RWPE2 (cell line): ENCODE measurements around the gene PLAAT5.

Experiments used
- ATAC-seq: fragments of 200-7000 bp; cut with Tn5 transposase; 3 replicates; pipeline ENCODE4 v1.9.1; 2021; ENCODE audit warnings: low read depth
- DNase-seq: peaks from one replicate; pipeline ENCODE4 v3.0.0-alpha.2; 2020; ENCODE audit warnings: low spot score
- H3K27ac ChIP-seq: fragments of 450-650 bp; 2 replicates; pipeline ENCODE4 v1.5.1; 2017; ENCODE audit warnings: mild to moderate bottlenecking; ENCODE audit not compliant: poor library complexity, severe bottlenecking
- H3K27me3 ChIP-seq: fragments of 250-450 bp; sonication (Bioruptor Pico); 2 replicates; pipeline ENCODE4 v1.5.1; 2021; ENCODE audit warnings: mild to moderate bottlenecking, moderate library complexity; ENCODE audit not compliant: insufficient read depth, poor library complexity, severe bottlenecking
- H3K36me3 ChIP-seq: fragments of 250-450 bp; sonication (Bioruptor Pico); 2 replicates; pipeline ENCODE4 v1.5.1; 2020; ENCODE audit warnings: low read depth, mild to moderate bottlenecking, moderate library complexity
- H3K4me1 ChIP-seq: fragments of 250-450 bp; sonication (Bioruptor Pico); 2 replicates; pipeline ENCODE4 v1.5.1; 2021; ENCODE audit warnings: mild to moderate bottlenecking, moderate library complexity; ENCODE audit not compliant: insufficient read depth, poor library complexity, severe bottlenecking
- H3K4me3 ChIP-seq: fragments of 250-450 bp; sonication (Bioruptor Pico); 2 replicates; pipeline ENCODE4 v1.5.1; 2021; ENCODE audit warnings: mild to moderate bottlenecking, moderate library complexity; ENCODE audit not compliant: severe bottlenecking
- H3K9me3 ChIP-seq: fragments of 250-450 bp; sonication (Bioruptor Pico); 2 replicates; pipeline ENCODE4 v1.5.1; 2021; ENCODE audit warnings: mild to moderate bottlenecking, moderate library complexity; ENCODE audit not compliant: severe bottlenecking
- CTCF ChIP-seq: fragments of 450-650 bp; IDR thresholded peaks from one replicate; pipeline ENCODE4 v1.5.1; 2017; ENCODE audit warnings: mild to moderate bottlenecking, moderate library complexity; ENCODE audit not compliant: poor library complexity, severe bottlenecking

The PLAAT5 gene

DNA sequence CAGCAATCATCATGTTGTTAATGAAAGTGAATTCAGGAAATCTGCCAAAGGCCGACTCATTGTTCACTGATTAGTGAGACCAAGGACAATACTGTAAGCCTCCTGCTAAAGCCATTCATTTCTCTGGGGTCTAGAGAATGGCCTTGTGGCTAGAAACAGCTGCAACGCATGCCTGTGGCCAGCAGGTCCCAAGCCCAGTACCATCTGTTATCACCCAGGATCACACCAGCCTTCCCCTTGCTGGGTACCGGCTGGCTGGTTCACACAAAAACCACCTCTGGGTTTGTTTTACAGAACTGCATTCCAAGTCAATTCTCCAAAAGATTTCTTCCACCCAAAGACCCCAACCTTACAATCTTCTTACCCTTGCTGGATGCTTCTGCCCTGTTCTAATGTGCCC, 1.1 kb downstream of the PLAAT5 start:
- H3K27me3 ChIP-seq: peaks cover 53% of the 10 kb centered on the region
- ATAC-seq: no peak
- H3K4me1 ChIP-seq: no peaks in the 10 kb centered on the region
- TF ChIP-seq CTCF: no peak
- no peak overlapping the region for H3K4me3 ChIP-seq
- H3K36me3 ChIP-seq: no peaks in the 10 kb centered on the region
- no peak overlapping the region for H3K27ac ChIP-seq
- no peak for DNase-seq
- no peaks in the 10 kb centered on the region for H3K9me3 ChIP-seq

- no peak for DNase-seq
- ATAC-seq: no peak
- H3K4me1 ChIP-seq: no peaks in the 10 kb centered on the region
- H3K27ac ChIP-seq: no peak overlapping the region
- TF ChIP-seq CTCF: no peak
- no peaks in the 10 kb centered on the region for H3K36me3 ChIP-seq
- peaks cover 53% of the 10 kb centered on the region for H3K27me3 ChIP-seq
- no peaks in the 10 kb centered on the region for H3K9me3 ChIP-seq
- H3K4me3 ChIP-seq: no peak overlapping the region
Measured at GRCh38 chr11:63488789-63489188, 2.2 kb downstream of the PLAAT5 start.

GRCh38 chr11:63485777-63486176, 5.2 kb downstream of the PLAAT5 start:
- H3K27ac ChIP-seq: no peak overlapping the region
- no peaks in the 10 kb centered on the region for H3K4me1 ChIP-seq
- no peak overlapping the region for H3K4me3 ChIP-seq
- no peak for TF ChIP-seq CTCF
- no peaks in the 10 kb centered on the region for H3K36me3 ChIP-seq
- no peak for ATAC-seq
- H3K9me3 ChIP-seq: no peaks in the 10 kb centered on the region
- DNase-seq: no peak
- H3K27me3 ChIP-seq: peaks cover 27% of the 10 kb centered on the region

GRCh38 chr11:63480039-63480438, 10.9 kb downstream of the PLAAT5 start:
- DNase-seq: no peak
- H3K27ac ChIP-seq: no peak overlapping the region
- no peak for ATAC-seq
- H3K36me3 ChIP-seq: no peaks in the 10 kb centered on the region
- no peak overlapping the region for H3K4me3 ChIP-seq
- no peak for TF ChIP-seq CTCF
- H3K27me3 ChIP-seq: no peaks in the 10 kb centered on the region
- peaks cover 8% of the 10 kb centered on the region for H3K9me3 ChIP-seq
- H3K4me1 ChIP-seq: no peaks in the 10 kb centered on the region

- H3K4me3 ChIP-seq: no peak overlapping the region
- H3K9me3 ChIP-seq: peaks cover 8% of the 10 kb centered on the region
- no peak overlapping the region for H3K27ac ChIP-seq
- peak; percentile 66 for ATAC-seq
- peak; percentile 91 for TF ChIP-seq CTCF
- H3K27me3 ChIP-seq: no peaks in the 10 kb centered on the region
- no peak for DNase-seq
- H3K36me3 ChIP-seq: no peaks in the 10 kb centered on the region
- H3K4me1 ChIP-seq: no peaks in the 10 kb centered on the region
Measured at GRCh38 chr11:63478896-63479295, 12.1 kb downstream of the PLAAT5 start.
